DOHH2 (cell line): ENCODE results near the gene ELOVL6.

Experiments
- H3F3A ChIP-seq: fragments of 200-600 bp; sonication (generic), shearing (Covaris generic); 2 replicates; pipeline ENCODE4 v1.6.0; 2016; ENCODE audit warnings: antibody characterized with exemption, mild to moderate bottlenecking; ENCODE audit not compliant: control insufficient read depth, insufficient read depth
- H3K27ac ChIP-seq: fragments of 200-600 bp; sonication (generic); 2 replicates; pipeline ENCODE4 v1.5.1; 2014; ENCODE audit warnings: low read depth, mild to moderate bottlenecking, low read length, moderate library complexity
- H3K27me3 ChIP-seq: fragments of 200-600 bp; sonication (generic); 2 replicates; pipeline ENCODE4 v1.6.1; 2014; ENCODE audit warnings: mild to moderate bottlenecking, low read length, mixed read lengths; ENCODE audit not compliant: control insufficient read depth
- H3K36me3 ChIP-seq: fragments of 200-600 bp; sonication (generic); 2 replicates; pipeline ENCODE4 v1.6.1; 2014; ENCODE audit warnings: mild to moderate bottlenecking, low read length, moderate library complexity, mixed read lengths; ENCODE audit not compliant: control insufficient read depth
- H3K4me1 ChIP-seq: fragments of 200-600 bp; sonication (generic); 2 replicates; pipeline ENCODE4 v1.6.1; 2014; ENCODE audit warnings: mild to moderate bottlenecking, low read length, mixed read lengths; ENCODE audit not compliant: control insufficient read depth
- H3K4me2 ChIP-seq: fragments of 200-600 bp; sonication (generic); 2 replicates; pipeline ENCODE4 v1.6.0; 2014; ENCODE audit warnings: mild to moderate bottlenecking, low read length, moderate library complexity
- H3K4me3 ChIP-seq: fragments of 200-600 bp; sonication (generic); 2 replicates; pipeline ENCODE4 v1.5.1; 2014; ENCODE audit warnings: mild to moderate bottlenecking, low read length, mixed read lengths
- H3K79me2 ChIP-seq: fragments of 200-600 bp; sonication (generic); 2 replicates; pipeline ENCODE4 v1.6.1; 2014; ENCODE audit warnings: mild to moderate bottlenecking, low read length, mixed read lengths; ENCODE audit not compliant: control insufficient read depth
- H3K9me2 ChIP-seq: fragments of 200-600 bp; sonication (generic); replicated peaks from 2 replicates; pipeline ENCODE4 v1.6.1; 2014; ENCODE audit warnings: mild to moderate bottlenecking, low read length, mixed read lengths; ENCODE audit not compliant: control insufficient read depth
- H3K9me3 ChIP-seq: fragments of 200-600 bp; sonication (generic); 2 replicates; pipeline ENCODE4 v1.6.1; 2014; ENCODE audit warnings: antibody characterized with exemption, low read length, mixed read lengths; ENCODE audit not compliant: control insufficient read depth, insufficient read depth
- H4K20me1 ChIP-seq: fragments of 200-600 bp; sonication (generic); 2 replicates; pipeline ENCODE4 v1.6.0; 2014; ENCODE audit warnings: low read depth, mild to moderate bottlenecking, antibody characterized with exemption, low read length, moderate library complexity; ENCODE audit not compliant: control insufficient read depth, insufficient read depth
- EZH2phosphoT487 ChIP-seq: fragments of 200-600 bp; sonication (generic); IDR thresholded peaks from 2 replicates; pipeline ENCODE4 v1.6.1; 2017; ENCODE audit warnings: borderline replicate concordance, mild to moderate bottlenecking, antibody characterized with exemption, low read length, moderate library complexity, mixed read lengths
- TF ChIP-seq, protein P1 (sequence below): fragments of 200-600 bp; sonication (generic); IDR thresholded peaks from one replicate; pipeline ENCODE4 v1.5.1; 2014; ENCODE audit warnings: antibody characterized with exemption, mild to moderate bottlenecking, low read depth, low read length; ENCODE audit not compliant: poor library complexity, severe bottlenecking

ELOVL6 gene

DNA sequence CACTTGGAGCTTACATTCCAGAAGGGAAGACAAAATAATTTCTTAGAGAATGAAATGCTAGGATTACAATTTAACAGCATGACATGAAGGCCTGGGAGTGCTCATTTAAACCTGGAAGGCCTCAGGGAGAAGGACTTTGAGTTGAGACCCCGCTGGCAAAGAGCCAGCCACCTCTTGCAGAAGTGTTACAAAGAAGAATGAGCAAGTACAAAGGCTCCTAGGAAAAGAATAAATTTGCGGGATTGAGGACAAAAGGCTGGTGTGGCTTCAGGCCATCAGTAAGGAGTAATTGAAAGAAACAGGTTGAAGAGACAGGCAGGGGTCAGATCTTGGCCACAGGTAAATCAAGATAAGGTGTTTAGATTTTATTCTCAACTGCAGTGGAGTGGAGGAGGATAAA, 3.1 kb upstream of the ELOVL6 start:
- Histone ChIP-seq H3K36me3 (peaks cover 7% of the 10 kb centered on the region; the same call in 1 of the 2 replicates), H3K79me2 (peaks cover 17% of the 10 kb centered on the region), H3F3A (no peaks in the 10 kb centered on the region), H4K20me1 (no peaks in the 10 kb centered on the region), H3K4me1 (peaks cover 11% of the 10 kb centered on the region), H3K27me3 (no peaks in the 10 kb centered on the region), H3K9me2 (no peaks in the 10 kb centered on the region), H3K4me3 (no peak overlapping the region), H3K27ac (no peak overlapping the region), H3K9me3 (no peaks in the 10 kb centered on the region), H3K4me2 (no peak overlapping the region)
- TF ChIP-seq, protein P1, sequence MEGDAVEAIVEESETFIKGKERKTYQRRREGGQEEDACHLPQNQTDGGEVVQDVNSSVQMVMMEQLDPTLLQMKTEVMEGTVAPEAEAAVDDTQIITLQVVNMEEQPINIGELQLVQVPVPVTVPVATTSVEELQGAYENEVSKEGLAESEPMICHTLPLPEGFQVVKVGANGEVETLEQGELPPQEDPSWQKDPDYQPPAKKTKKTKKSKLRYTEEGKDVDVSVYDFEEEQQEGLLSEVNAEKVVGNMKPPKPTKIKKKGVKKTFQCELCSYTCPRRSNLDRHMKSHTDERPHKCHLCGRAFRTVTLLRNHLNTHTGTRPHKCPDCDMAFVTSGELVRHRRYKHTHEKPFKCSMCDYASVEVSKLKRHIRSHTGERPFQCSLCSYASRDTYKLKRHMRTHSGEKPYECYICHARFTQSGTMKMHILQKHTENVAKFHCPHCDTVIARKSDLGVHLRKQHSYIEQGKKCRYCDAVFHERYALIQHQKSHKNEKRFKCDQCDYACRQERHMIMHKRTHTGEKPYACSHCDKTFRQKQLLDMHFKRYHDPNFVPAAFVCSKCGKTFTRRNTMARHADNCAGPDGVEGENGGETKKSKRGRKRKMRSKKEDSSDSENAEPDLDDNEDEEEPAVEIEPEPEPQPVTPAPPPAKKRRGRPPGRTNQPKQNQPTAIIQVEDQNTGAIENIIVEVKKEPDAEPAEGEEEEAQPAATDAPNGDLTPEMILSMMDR, result no peak
- no peak for TF ChIP-seq EZH2phosphoT487

- Histone ChIP-seq H3K4me3 (no peak overlapping the region), H3K79me2 (peaks cover 25% of the 10 kb centered on the region), H3K36me3 (peaks cover 9% of the 10 kb centered on the region; the same call in 1 of the 2 replicates), H3K9me2 (no peaks in the 10 kb centered on the region), H3K9me3 (no peaks in the 10 kb centered on the region), H4K20me1 (no peaks in the 10 kb centered on the region), H3K27ac (no peak overlapping the region), H3K4me1 (peaks cover 14% of the 10 kb centered on the region), H3K27me3 (no peaks in the 10 kb centered on the region), H3F3A (no peaks in the 10 kb centered on the region), H3K4me2 (no peak overlapping the region)
- TF ChIP-seq, protein P1, result no peak
- no peak for TF ChIP-seq EZH2phosphoT487
Measured at GRCh38 chr4:110200689-110201088, 2.3 kb upstream of the ELOVL6 start.

- Histone ChIP-seq H4K20me1 (no peaks in the 10 kb centered on the region), H3K9me3 (no peaks in the 10 kb centered on the region), H3K4me3 (peak overlapping the region; percentile 86), H3K79me2 (peaks cover 51% of the 10 kb centered on the region), H3F3A (peaks cover 9% of the 10 kb centered on the region; the same call in 1 of the 2 replicates), H3K4me1 (peaks cover 41% of the 10 kb centered on the region), H3K4me2 (peak overlapping the region; percentile 83), H3K9me2 (no peaks in the 10 kb centered on the region), H3K36me3 (peaks cover 21% of the 10 kb centered on the region), H3K27me3 (no peaks in the 10 kb centered on the region), H3K27ac (peak overlapping the region; percentile 84)
- TF ChIP-seq EZH2phosphoT487, result no peak
- TF ChIP-seq, protein P1, result no peak
Measured at GRCh38 chr4:110198049-110198434, 373 bp downstream of the ELOVL6 start.

DNA sequence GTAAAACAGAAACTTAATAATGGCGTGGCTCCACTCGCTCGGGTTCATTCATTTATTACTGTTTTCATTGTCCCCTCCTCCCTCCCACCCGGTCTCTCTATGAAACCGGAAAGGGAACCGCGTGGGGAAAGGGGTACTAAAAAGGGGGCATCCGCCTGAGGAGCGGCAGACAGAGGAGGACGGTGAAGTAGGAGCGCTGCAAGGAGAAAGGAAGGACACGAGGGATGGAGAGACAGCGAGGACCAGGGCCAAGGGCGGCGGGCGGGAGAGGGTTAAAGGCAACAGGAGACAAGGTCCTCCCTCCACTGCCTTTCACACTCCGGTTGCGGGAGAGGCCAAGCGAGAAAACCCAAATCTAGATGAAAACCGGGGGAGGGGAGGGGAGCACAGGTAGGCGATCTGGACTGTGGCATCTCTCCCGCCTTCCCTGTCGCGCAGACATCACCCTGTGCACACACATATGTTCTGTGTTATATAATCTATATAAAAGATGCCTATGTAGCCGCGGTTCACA, 829 bp downstream of the ELOVL6 start:
- Histone ChIP-seq H3K36me3 (peaks cover 25% of the 10 kb centered on the region), H3K4me2 (peak overlapping the region; percentile 83), H3K27me3 (no peaks in the 10 kb centered on the region), H3K4me1 (peaks cover 45% of the 10 kb centered on the region), H3K27ac (peak overlapping the region; percentile 84), H3K79me2 (peaks cover 55% of the 10 kb centered on the region), H3K4me3 (peak overlapping the region; percentile 86), H3K9me2 (no peaks in the 10 kb centered on the region), H3K9me3 (no peaks in the 10 kb centered on the region), H3F3A (peaks cover 10% of the 10 kb centered on the region; the same call in 1 of the 2 replicates), H4K20me1 (no peaks in the 10 kb centered on the region)
- TF ChIP-seq, protein P1, result no peak
- no peak for TF ChIP-seq EZH2phosphoT487
